SK-N-SH (cell line): ENCODE data around the gene TMEM51.

Experiments
- CTCF ChIP-seq: fragments of 200-600 bp; sonication (generic); IDR thresholded peaks from 2 replicates; pipeline ENCODE4 v1.6.1; 2017; ENCODE audit warnings: antibody characterized with exemption, mild to moderate bottlenecking, moderate library complexity
- EP300 ChIP-seq, 2 experiments: IDR thresholded peaks; 2 replicates each; pipeline versions ENCODE4 v1.4.0 to v1.6.1; 2012; ENCODE audit warnings: borderline replicate concordance in 1 of 2, low read depth in 1 of 2, low read length in 1 of 2
- JUND ChIP-seq: IDR thresholded peaks from 2 replicates; pipeline ENCODE4 v1.4.0; 2012
- NFIC ChIP-seq: IDR thresholded peaks from 2 replicates; pipeline ENCODE4 v1.4.0; 2012; ENCODE audit warnings: borderline replicate concordance
- POLR2AphosphoS5 ChIP-seq: IDR thresholded peaks from 2 replicates; pipeline ENCODE4 v1.6.1; 2012; ENCODE audit warnings: low read depth, low read length
- REST ChIP-seq: IDR thresholded peaks from 2 replicates; pipeline ENCODE4 v1.6.1; 2012; ENCODE audit warnings: mild to moderate bottlenecking, low read depth, low read length, moderate library complexity
- RXRA ChIP-seq: IDR thresholded peaks from 2 replicates; pipeline ENCODE4 v1.4.0; 2012; ENCODE audit warnings: low read depth, mild to moderate bottlenecking, borderline replicate concordance
- SIN3A ChIP-seq: IDR thresholded peaks from 2 replicates; pipeline ENCODE4 v1.6.1; 2012; ENCODE audit warnings: low read depth, mild to moderate bottlenecking, low read length, moderate library complexity, borderline replicate concordance
- SMC3 ChIP-seq: IDR thresholded peaks from 2 replicates; pipeline ENCODE4 v1.6.1; 2012; ENCODE audit warnings: low read depth, low read length, improper control_type of control experiment
- TAF1 ChIP-seq: IDR thresholded peaks from 2 replicates; pipeline ENCODE4 v1.6.1; 2012; ENCODE audit warnings: low read depth, mild to moderate bottlenecking, low read length, moderate library complexity, borderline replicate concordance
- USF1 ChIP-seq: IDR thresholded peaks from 2 replicates; pipeline ENCODE4 v1.4.0; 2012; ENCODE audit warnings: low read depth, borderline replicate concordance
- USF2 ChIP-seq: fragments of 150-350 bp; IDR thresholded peaks from 2 replicates; pipeline ENCODE4 v1.6.1; 2017; ENCODE audit warnings: antibody characterized with exemption, low read length, low read depth, borderline replicate concordance

- TF ChIP-seq USF1 = no peak
- TF ChIP-seq CTCF = no peak
- TF ChIP-seq TAF1 = no peak
- no peak for TF ChIP-seq RXRA
- no peak for TF ChIP-seq USF2
- no peak for TF ChIP-seq REST
- TF ChIP-seq POLR2AphosphoS5 = no peak
- no peak for TF ChIP-seq JUND
- TF ChIP-seq NFIC = no peak
- no peak for TF ChIP-seq SIN3A
- TF ChIP-seq EP300 (IDR thresholded peaks at IDR 0.05; ENCODE audit: borderline replicate concordance in 1 of 2, low read depth in 1 of 2, low read length in 1 of 2) = no peak
- no peak for TF ChIP-seq SMC3
These were observed 52.2 kb downstream of the TMEM51 start for GRCh38 chr1:15205586-15206346.
